AG04449 (cell line): Measurements from ENCODE around the gene MRTFA.

Experiments used
- CTCF ChIA-PET: fragments of 350-600 bp; formaldehyde crosslinking; extraction: SDS; loops from one replicate; lab custom pipeline; 2021; ENCODE audit warnings: antibody characterized with exemption; lab: Yijun Ruan, JAX
- POLR2A ChIA-PET: fragments of 400-600, 350-600 bp; formaldehyde crosslinking; extraction: SDS; loops from one replicate; lab custom pipeline; 2020; ENCODE audit warnings: antibody characterized with exemption, inconsistent platforms; lab: Yijun Ruan, JAX
- DNase-seq: peaks from one replicate; pipeline ENCODE4 v3.0.0-alpha.2; 2010; ENCODE audit warnings: low read depth, low spot score
- H3K4me3 ChIP-seq: 2 replicates; pipeline ENCODE4 v1.5.1; 2011; ENCODE audit warnings: low read depth, mild to moderate bottlenecking, control low read depth, low read length
- TF ChIP-seq, protein P1 (sequence below): IDR thresholded peaks from one replicate; pipeline ENCODE4 v1.5.1; 2011; ENCODE audit warnings: mild to moderate bottlenecking, moderate library complexity, low read length, control low read depth, inconsistent platforms; ENCODE audit not compliant: insufficient read depth; ENCODE audit errors: missing control alignments

The MRTFA gene

DNA sequence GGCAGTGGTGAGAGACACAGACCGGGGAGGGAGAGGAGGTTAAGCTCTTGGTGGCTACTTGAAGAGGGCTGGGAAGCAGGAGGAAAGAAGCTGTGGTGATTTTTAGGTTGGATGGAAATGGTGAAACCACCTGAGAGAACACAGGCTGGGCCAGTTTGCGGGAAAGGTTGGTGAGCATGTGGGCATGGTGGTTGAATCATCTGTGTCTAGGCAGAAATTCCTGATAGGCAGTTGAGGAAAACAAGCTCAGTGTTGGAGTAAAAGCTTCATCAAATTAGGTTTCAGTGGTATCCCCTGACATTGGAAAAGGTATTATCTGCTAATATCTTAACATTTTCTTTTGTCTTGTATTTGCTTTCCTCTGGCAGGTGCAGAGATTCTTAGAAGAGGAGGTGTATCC, 270.5 kb downstream of the MRTFA start:
- CTCF ChIA-PET, result interaction anchor here (0.8 to 7.5 kb wide), 3 partner anchors 18 to 280 kb away, joined by 3 to 45 read pairs (median 5); no protein-coding TSS in a partner anchor
- DNase-seq, result no peak
- POLR2A ChIA-PET, result no interaction called here
- no peak overlapping the region for H3K4me3 ChIP-seq
- TF ChIP-seq, protein P1, sequence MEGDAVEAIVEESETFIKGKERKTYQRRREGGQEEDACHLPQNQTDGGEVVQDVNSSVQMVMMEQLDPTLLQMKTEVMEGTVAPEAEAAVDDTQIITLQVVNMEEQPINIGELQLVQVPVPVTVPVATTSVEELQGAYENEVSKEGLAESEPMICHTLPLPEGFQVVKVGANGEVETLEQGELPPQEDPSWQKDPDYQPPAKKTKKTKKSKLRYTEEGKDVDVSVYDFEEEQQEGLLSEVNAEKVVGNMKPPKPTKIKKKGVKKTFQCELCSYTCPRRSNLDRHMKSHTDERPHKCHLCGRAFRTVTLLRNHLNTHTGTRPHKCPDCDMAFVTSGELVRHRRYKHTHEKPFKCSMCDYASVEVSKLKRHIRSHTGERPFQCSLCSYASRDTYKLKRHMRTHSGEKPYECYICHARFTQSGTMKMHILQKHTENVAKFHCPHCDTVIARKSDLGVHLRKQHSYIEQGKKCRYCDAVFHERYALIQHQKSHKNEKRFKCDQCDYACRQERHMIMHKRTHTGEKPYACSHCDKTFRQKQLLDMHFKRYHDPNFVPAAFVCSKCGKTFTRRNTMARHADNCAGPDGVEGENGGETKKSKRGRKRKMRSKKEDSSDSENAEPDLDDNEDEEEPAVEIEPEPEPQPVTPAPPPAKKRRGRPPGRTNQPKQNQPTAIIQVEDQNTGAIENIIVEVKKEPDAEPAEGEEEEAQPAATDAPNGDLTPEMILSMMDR, result no peak

GRCh38 chr22:40364431-40364830, 272.1 kb downstream of the MRTFA start:
- TF ChIP-seq, protein P1, result no peak
- H3K4me3 ChIP-seq, result no peak overlapping the region
- ChIA-PET POLR2A (interaction anchor here (0.6 kb wide), 1 partner anchor 1050 kb away, joined by 3 read pairs; no protein-coding TSS in a partner anchor), CTCF (interaction anchor here (7.5 kb wide), 1 partner anchor 16 kb away, joined by 45 read pairs; no protein-coding TSS in a partner anchor)
- DNase-seq, result no peak

- TF ChIP-seq, protein P1, result no peak
- CTCF ChIA-PET, result interaction anchor here (7.5 kb wide), 1 partner anchor 15 kb away, joined by 45 read pairs; no protein-coding TSS in a partner anchor
- peak; percentile 80 for DNase-seq
- POLR2A ChIA-PET, result interaction anchor here (1.8 kb wide), 1 partner anchor 17 kb away, joined by 5 read pairs; the partner anchor contains the start of gene ADSL
- H3K4me3 ChIP-seq, result no peak overlapping the region
Observed at GRCh38 chr22:40363059-40363458, 273.5 kb downstream of the MRTFA start.

GRCh38 chr22:40361100-40361499, 275.4 kb downstream of the MRTFA start:
- H3K4me3 ChIP-seq, result no peak overlapping the region
- TF ChIP-seq, protein P1, result no peak
- POLR2A ChIA-PET, result no interaction called here
- CTCF ChIA-PET, result interaction anchor here (1.7 to 7.5 kb wide), 2 partner anchors 9 to 13 kb away, joined by 6 to 45 read pairs; no protein-coding TSS in a partner anchor
- DNase-seq, result no peak
